K562 (cell line): Measurements from ENCODE around the gene PHKG1. TPM values are rescaled to one million over a fixed set of nuclear protein-coding genes. Genes with fewer than 3 reads are reported as not detected.

ENCODE experiments used
- CREB1 ChIP-seq, 2 experiments: sonication (generic) in 1 of 2; formaldehyde crosslinking in 1 of 2; IDR thresholded peaks; 2 replicates each; pipeline versions ENCODE4 v1.6.1 to v1.8.0; 2012 to 2022; ENCODE audit warnings: inconsistent platforms in 1 of 2, mild to moderate bottlenecking in 1 of 2, missing genetic modification reagents in 1 of 2, moderate library complexity in 1 of 2
- DPF2 ChIP-seq: fragments of 450-650 bp; IDR thresholded peaks from 2 replicates; pipeline ENCODE4 v1.6.1; 2016
- ELF4 ChIP-seq: fragments of 450-650 bp; formaldehyde crosslinking; IDR thresholded peaks from 2 replicates; pipeline ENCODE4 v1.4.0; 2022; ENCODE audit warnings: missing genetic modification characterization
- MTA3 ChIP-seq: fragments of 450-650 bp; formaldehyde crosslinking; IDR thresholded peaks from 2 replicates; pipeline ENCODE4 v1.6.1; 2017; ENCODE audit warnings: mild to moderate bottlenecking, borderline replicate concordance
- RB1 ChIP-seq: fragments of 450-650 bp; IDR thresholded peaks from 2 replicates; pipeline ENCODE4 v1.6.1; 2017; ENCODE audit warnings: low read depth, mild to moderate bottlenecking
- ZNF274 ChIP-seq: IDR thresholded peaks from 2 replicates; pipeline ENCODE4 v1.6.1; 2011; ENCODE audit warnings: low read depth, mild to moderate bottlenecking, low read length, moderate library complexity, borderline replicate concordance
- ZNF780A ChIP-seq: fragments of 250-450 bp; sonication (Bioruptor Pico); IDR thresholded peaks from 2 replicates; pipeline ENCODE4 v1.5.0; 2021; ENCODE audit warnings: mild to moderate bottlenecking
- polyA plus RNA-seq, 8 experiments: library from polyadenylated mRNA; depleted of rRNA in 4 of 8; stranded (reverse) in 5 of 8; unstranded in 3 of 8; fragments of >200 nt; fragmentation: Nextera tagmentation in 2 of 8; fragmentation: Illumina TruSeq in 1 of 8; extraction: Ambion mirVana in 2 of 8; extraction: Trizol in 1 of 8; gene quantifications; 2 replicates each; pipeline versions ENCODE4 v1.2.1 to v1.2.3, GENCODE V29; 2011 to 2014; ENCODE audit warnings: inconsistent platforms in 1 of 8, missing spikeins in 1 of 8
- total RNA-seq, 7 experiments: library from RNA; depleted of rRNA in 6 of 7; stranded (reverse); fragments of >200 nt in 6 of 7; fragmentation: Illumina TruSeq in 2 of 7; extraction: Trizol in 2 of 7; gene quantifications; 2 replicates each; pipeline versions ENCODE4 v1.2.1 to v1.2.3, GENCODE V29; 2011 to 2021; ENCODE audit warnings: low replicate concordance in 1 of 7
- TF ChIP-seq, protein P1 (sequence below): sonication (generic); formaldehyde crosslinking; IDR thresholded peaks from 2 replicates; pipeline ENCODE4 v1.8.0; 2023; ENCODE audit warnings: mild to moderate bottlenecking, missing genetic modification reagents
- TF ChIP-seq, protein P2 (sequence below): sonication (generic); formaldehyde crosslinking; IDR thresholded peaks from 2 replicates; pipeline ENCODE4 v1.8.1; 2023; ENCODE audit warnings: missing genetic modification reagents, mild to moderate bottlenecking, borderline replicate concordance
- TF ChIP-seq, protein P3 (sequence below): fragments of 450-650 bp; IDR thresholded peaks from 2 replicates; pipeline ENCODE4 v1.6.1; 2016; ENCODE audit warnings: borderline replicate concordance
- TF ChIP-seq, protein P4 (sequence below): sonication (generic); formaldehyde crosslinking; IDR thresholded peaks from 2 replicates; pipeline ENCODE4 v1.8.0; 2022; ENCODE audit warnings: mild to moderate bottlenecking, missing genetic modification reagents
- TF ChIP-seq, protein P5 (sequence below): fragments of 250-450 bp; sonication (Bioruptor Pico); IDR thresholded peaks from 2 replicates; pipeline ENCODE4 v1.4.0; 2020; ENCODE audit warnings: mild to moderate bottlenecking

The PHKG1 gene
- total and polyA plus RNA-seq, 9 of the 15 experiments (the other 6 are each of a cell fraction or from before 2014, with no cell fraction given) = 0.10 to 0.83 (median 0.46) TPM

DNA sequence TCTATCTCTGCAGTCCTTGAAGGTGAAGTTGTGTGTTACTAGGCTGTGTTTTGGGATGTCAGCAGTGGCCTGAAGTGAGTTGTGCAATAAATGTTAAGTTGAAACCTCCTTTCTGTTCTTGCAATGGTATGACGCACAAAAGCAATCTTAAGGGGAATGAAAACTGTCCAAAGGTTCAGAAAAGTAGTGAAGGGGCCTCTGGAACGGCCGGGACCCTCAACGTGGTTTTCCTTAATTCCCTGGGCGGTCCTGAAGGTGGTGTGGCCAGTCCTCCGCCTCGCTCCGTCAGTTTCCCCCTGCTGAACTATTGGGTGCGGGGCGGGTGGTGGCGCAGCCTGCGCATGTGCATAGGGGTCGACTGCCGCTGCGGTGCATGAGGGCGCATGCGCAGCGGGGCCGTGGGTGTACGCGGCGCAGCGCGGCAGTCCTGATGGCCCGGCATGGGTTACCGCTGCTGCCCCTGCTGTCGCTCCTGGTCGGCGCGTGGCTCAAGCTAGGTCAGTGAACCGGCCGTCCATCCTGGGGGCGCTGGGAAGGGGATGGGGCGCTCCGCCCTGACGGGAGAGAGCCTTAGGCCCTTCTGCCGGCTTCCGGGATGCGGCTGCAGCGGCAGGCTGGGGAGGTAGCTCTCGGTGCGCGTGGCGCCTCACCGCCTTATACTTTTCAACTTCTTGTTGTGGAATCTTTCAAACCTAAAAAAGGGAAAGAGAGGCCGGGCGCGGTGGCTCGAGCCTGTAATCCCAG is 28.7 kb downstream of the PHKG1 start, which contains the start of gene SUMF2 (continued):
- TF ChIP-seq, protein P1, sequence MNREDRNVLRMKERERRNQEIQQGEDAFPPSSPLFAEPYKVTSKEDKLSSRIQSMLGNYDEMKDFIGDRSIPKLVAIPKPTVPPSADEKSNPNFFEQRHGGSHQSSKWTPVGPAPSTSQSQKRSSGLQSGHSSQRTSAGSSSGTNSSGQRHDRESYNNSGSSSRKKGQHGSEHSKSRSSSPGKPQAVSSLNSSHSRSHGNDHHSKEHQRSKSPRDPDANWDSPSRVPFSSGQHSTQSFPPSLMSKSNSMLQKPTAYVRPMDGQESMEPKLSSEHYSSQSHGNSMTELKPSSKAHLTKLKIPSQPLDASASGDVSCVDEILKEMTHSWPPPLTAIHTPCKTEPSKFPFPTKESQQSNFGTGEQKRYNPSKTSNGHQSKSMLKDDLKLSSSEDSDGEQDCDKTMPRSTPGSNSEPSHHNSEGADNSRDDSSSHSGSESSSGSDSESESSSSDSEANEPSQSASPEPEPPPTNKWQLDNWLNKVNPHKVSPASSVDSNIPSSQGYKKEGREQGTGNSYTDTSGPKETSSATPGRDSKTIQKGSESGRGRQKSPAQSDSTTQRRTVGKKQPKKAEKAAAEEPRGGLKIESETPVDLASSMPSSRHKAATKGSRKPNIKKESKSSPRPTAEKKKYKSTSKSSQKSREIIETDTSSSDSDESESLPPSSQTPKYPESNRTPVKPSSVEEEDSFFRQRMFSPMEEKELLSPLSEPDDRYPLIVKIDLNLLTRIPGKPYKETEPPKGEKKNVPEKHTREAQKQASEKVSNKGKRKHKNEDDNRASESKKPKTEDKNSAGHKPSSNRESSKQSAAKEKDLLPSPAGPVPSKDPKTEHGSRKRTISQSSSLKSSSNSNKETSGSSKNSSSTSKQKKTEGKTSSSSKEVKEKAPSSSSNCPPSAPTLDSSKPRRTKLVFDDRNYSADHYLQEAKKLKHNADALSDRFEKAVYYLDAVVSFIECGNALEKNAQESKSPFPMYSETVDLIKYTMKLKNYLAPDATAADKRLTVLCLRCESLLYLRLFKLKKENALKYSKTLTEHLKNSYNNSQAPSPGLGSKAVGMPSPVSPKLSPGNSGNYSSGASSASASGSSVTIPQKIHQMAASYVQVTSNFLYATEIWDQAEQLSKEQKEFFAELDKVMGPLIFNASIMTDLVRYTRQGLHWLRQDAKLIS (CRISPR knock-in tag) = peak; percentile 66; the same call in 1 of the 2 replicates
- TF ChIP-seq, protein P2, sequence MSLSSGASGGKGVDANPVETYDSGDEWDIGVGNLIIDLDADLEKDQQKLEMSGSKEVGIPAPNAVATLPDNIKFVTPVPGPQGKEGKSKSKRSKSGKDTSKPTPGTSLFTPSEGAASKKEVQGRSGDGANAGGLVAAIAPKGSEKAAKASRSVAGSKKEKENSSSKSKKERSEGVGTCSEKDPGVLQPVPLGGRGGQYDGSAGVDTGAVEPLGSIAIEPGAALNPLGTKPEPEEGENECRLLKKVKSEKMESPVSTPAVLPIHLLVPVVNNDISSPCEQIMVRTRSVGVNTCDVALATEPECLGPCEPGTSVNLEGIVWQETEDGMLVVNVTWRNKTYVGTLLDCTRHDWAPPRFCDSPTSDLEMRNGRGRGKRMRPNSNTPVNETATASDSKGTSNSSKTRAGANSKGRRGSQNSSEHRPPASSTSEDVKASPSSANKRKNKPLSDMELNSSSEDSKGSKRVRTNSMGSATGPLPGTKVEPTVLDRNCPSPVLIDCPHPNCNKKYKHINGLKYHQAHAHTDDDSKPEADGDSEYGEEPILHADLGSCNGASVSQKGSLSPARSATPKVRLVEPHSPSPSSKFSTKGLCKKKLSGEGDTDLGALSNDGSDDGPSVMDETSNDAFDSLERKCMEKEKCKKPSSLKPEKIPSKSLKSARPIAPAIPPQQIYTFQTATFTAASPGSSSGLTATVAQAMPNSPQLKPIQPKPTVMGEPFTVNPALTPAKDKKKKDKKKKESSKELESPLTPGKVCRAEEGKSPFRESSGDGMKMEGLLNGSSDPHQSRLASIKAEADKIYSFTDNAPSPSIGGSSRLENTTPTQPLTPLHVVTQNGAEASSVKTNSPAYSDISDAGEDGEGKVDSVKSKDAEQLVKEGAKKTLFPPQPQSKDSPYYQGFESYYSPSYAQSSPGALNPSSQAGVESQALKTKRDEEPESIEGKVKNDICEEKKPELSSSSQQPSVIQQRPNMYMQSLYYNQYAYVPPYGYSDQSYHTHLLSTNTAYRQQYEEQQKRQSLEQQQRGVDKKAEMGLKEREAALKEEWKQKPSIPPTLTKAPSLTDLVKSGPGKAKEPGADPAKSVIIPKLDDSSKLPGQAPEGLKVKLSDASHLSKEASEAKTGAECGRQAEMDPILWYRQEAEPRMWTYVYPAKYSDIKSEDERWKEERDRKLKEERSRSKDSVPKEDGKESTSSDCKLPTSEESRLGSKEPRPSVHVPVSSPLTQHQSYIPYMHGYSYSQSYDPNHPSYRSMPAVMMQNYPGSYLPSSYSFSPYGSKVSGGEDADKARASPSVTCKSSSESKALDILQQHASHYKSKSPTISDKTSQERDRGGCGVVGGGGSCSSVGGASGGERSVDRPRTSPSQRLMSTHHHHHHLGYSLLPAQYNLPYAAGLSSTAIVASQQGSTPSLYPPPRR = 0 out of 2 replicates have a peak, but pooled peaks have one; percentile 31
- TF ChIP-seq DPF2 (peak; percentile 54; the same call in 1 of the 2 replicates), MTA3 (peak; percentile 80), CREB1 (IDR thresholded peaks at IDR 0.05) (peak; percentile 50), CREB1 (CRISPR knock-in tag; IDR thresholded peaks at IDR 0.05) (no peak), ZNF274 (peak; percentile 38; the same call in 1 of the 2 replicates), ELF4 (CRISPR knock-in tag) (peak; percentile 40; the same call in 1 of the 2 replicates), RB1 (peak; percentile 74), ZNF780A (CRISPR knock-in tag) (peak; percentile 73; the same call in 1 of the 2 replicates)
- TF ChIP-seq, protein P3, sequence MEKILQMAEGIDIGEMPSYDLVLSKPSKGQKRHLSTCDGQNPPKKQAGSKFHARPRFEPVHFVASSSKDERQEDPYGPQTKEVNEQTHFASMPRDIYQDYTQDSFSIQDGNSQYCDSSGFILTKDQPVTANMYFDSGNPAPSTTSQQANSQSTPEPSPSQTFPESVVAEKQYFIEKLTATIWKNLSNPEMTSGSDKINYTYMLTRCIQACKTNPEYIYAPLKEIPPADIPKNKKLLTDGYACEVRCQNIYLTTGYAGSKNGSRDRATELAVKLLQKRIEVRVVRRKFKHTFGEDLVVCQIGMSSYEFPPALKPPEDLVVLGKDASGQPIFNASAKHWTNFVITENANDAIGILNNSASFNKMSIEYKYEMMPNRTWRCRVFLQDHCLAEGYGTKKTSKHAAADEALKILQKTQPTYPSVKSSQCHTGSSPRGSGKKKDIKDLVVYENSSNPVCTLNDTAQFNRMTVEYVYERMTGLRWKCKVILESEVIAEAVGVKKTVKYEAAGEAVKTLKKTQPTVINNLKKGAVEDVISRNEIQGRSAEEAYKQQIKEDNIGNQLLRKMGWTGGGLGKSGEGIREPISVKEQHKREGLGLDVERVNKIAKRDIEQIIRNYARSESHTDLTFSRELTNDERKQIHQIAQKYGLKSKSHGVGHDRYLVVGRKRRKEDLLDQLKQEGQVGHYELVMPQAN = peak; percentile 76
- TF ChIP-seq, protein P4, sequence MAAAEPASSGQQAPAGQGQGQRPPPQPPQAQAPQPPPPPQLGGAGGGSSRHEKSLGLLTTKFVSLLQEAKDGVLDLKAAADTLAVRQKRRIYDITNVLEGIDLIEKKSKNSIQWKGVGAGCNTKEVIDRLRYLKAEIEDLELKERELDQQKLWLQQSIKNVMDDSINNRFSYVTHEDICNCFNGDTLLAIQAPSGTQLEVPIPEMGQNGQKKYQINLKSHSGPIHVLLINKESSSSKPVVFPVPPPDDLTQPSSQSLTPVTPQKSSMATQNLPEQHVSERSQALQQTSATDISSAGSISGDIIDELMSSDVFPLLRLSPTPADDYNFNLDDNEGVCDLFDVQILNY (CRISPR knock-in tag) = 0 out of 2 replicates have a peak, but pooled peaks have one; percentile 37
- TF ChIP-seq, protein P5, sequence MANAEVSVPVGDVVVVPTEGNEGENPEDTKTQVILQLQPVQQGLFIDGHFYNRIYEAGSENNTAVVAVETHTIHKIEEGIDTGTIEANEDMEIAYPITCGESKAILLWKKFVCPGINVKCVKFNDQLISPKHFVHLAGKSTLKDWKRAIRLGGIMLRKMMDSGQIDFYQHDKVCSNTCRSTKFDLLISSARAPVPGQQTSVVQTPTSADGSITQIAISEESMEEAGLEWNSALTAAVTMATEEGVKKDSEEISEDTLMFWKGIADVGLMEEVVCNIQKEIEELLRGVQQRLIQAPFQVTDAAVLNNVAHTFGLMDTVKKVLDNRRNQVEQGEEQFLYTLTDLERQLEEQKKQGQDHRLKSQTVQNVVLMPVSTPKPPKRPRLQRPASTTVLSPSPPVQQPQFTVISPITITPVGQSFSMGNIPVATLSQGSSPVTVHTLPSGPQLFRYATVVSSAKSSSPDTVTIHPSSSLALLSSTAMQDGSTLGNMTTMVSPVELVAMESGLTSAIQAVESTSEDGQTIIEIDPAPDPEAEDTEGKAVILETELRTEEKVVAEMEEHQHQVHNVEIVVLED (CRISPR knock-in tag) = peak; percentile 65
